GM12874 (cell line): ENCODE results near the gene KLHL33.

ENCODE experiments used
- CTCF ChIP-seq: IDR thresholded peaks from 2 replicates; pipeline ENCODE4 v1.5.1; 2011; ENCODE audit warnings: low read depth, mild to moderate bottlenecking, control low read depth, low read length, moderate library complexity; ENCODE audit not compliant: insufficient read depth

KLHL33 gene

GRCh38 chr14:20435582-20436362, at the start of gene KLHL33:
TSS of gene KLHL33 (minus strand) at chr14:20436166. CDS start at chr14:20435811, 355 bp downstream.
- TF ChIP-seq CTCF = no peak

GRCh38 chr14:20482382-20482781, 46.4 kb upstream of the KLHL33 start:
- no peak for TF ChIP-seq CTCF

GRCh38 chr14:20478894-20479293, 42.9 kb upstream of the KLHL33 start:
- TF ChIP-seq CTCF = no peak

GRCh38 chr14:20477211-20477876, 41.4 kb upstream of the KLHL33 start:
- TF ChIP-seq CTCF = no peak

- no peak for TF ChIP-seq CTCF
These were observed 40.8 kb upstream of the KLHL33 start for GRCh38 chr14:20476776-20477175.

GRCh38 chr14:20472536-20473169, 36.7 kb upstream of the KLHL33 start:
- no peak for TF ChIP-seq CTCF

GRCh38 chr14:20470603-20470901, 34.6 kb upstream of the KLHL33 start:
- TF ChIP-seq CTCF = no peak
